ENCODE data around the gene FARS2.

FARS2 gene

DNA sequence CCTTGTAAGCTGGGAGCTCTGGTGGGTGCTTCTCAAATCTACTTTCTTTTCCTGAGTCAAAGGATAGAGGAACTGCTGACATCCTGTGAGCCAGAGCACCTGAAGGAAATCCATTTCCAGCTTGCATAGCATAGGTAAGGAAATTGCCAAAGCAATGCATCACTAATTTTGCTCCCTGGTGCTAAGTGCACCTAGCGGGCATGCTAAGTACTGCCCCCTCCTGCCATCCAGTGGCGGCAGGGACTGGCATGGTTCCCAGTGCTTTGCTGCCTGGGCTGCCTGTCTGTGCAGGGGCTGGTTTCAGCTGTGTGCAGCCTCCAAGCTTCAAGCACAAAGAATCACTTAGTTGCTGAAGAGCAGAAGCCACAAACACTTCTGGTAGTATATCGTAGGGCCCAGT is 63.9 kb downstream of the FARS2 start:
- no peak for DNase-seq (ENCODE audit: low read depth in 2 of 2)

DNA sequence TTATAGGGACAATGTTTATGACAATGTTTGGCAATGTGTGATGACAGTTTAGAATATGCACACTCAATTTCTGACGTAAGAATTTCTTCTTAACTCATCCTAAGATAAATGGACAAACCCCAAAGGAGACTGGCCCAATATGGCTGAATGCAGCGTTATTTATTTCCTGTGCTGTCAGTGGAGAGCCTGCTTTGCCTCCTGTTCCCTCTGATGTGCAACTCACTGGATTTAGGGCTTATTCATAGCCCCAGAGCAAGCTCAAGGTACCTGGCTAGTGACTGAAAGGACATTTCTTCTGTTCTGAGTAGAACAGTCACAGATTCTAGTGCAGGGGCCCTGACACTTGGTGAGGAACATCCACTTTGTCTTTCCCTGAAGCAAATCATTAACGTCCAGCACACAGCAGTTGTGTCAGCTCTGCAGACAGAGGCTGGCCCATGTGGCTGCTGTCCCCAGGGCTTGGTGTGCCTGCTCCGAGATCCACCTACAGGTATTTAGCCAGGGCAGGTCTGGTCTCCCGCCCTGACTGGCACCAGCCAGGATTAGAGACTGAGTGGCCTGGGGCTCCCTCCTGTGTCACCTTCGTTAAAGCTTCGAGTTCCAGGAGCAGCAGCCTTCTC is 64.8 kb downstream of the FARS2 start:
- DNase-seq (ENCODE audit: low read depth in 2 of 2), result no peak

DNA sequence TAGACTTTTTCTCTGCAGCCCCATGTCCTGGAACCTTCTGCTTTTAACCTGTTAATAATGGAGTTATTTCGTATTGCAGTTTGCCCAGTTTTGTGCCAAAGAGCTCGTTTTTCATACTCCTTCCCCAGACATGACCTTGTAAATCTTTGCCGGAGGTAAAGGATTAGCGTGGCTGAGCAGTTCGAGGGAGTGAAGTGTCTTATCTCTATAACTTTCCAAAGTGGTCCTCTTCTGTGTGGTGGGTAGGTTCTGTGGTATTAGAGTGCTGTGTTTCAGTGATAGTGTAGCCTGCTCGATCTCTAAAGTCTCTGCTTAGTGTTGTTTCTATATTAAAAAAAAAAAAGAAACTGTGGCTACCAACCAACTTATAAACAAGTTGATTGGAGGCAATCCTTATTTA is 67.5 kb downstream of the FARS2 start:
- no peak for DNase-seq (ENCODE audit: low read depth in 2 of 2)

DNA sequence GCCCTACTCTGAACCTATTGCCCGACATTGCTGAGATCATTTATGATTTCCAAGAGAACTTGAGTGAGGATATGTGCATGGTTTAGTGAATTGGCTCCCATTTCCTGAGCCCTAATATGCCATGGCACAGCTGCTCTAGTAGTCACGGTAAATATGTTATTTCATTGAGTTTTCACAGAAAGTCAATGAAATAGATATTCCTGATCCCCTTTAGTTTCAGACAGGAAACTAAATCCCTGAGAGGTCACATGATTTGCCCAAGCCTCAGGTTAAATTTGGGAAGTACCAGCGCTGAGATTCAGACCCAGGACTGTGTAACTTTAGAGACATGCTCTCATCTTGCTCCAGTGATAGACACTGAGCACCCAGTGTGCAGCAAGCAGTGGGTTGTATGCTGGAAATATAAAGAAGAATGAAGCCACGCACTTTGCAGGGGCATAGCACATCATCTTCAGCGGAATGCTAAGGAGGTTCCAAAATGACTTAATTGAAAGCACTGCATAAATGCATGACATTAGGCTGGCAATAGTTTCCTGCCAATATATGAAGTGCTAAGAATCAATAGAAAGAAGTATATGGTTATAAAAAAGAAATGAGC is 70.6 kb downstream of the FARS2 start:
- no peak for DNase-seq (ENCODE audit: low read depth in 2 of 2)

DNA sequence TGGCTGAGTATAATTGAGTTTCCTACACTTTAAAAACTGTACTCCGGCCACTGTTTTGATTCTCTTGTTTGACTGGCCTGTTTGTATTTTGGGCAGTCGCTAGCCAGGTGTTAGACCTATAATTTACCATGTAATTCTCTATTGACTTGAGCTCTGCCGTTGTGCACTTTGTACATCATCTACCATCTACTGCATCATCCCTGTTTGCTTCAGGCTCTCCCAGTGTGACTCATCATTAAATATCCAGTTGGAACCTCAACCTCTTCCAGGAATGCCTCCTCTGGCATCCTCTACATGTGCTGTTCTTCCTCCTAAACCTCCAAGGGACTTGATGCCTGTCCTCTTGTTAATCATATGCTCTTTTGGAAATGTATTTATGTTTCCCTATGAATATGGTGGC is 72.3 kb downstream of the FARS2 start:
- no peak for DNase-seq (ENCODE audit: low read depth in 2 of 2)

DNA sequence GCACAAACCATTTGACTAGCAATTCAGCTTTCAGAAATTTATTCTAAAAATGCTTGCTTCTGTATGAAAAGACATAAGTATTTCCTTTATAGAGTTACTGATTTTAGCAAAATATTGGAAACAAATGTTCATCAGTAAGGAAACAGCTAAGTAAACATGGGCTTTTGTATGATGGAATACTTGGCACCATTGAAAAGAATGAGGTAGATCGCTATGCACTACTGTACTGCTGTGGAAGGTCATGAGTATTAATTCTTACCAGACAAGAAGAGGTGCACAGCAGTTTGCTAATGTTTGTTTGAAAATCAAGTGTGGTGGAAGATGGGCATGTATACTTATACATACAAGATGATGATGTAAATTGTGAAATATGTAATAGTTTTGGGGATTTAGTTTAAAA is 73.0 kb downstream of the FARS2 start:
- no peak for DNase-seq (ENCODE audit: low read depth in 2 of 2)

DNA sequence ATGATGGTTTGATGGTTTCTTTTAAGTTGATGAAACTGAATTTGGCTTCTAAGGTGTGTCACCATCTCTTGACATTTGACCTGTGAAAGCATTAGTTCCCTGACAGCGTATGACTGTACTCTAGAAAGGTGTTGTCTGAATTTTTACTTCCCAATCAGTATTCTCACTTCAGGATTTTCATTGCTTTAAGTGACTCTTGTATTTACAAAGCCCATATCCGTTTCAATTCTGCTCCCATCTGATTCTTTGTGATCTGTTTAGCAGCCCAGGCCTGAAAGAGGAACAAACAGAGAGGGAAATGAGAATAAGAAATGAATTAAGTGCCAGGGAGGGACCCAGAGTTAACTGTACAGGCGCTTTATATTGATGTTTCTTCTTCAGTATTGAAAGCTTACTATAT is 73.7 kb downstream of the FARS2 start:
- no peak for DNase-seq (ENCODE audit: low read depth in 2 of 2)

DNA sequence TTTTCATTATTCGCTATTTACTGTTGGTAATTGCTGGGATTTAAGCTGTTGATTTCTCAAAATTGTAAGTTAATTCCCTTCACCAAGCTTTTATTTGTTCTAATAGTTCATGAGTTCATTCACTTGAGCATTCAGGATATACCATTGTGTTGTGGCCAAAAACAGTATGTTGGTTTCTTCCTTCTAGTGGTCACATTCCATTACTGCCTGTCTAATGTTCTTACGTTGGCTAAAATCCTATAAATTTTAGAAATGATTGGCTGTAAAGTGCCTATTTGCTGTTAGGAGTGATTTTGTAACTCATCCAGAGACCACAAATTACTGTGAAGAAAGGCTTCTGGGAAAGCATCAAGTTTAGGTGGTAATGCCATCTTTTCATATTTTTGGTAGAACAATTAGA is 76.3 kb downstream of the FARS2 start:
- DNase-seq (ENCODE audit: low read depth in 2 of 2), result no peak

DNA sequence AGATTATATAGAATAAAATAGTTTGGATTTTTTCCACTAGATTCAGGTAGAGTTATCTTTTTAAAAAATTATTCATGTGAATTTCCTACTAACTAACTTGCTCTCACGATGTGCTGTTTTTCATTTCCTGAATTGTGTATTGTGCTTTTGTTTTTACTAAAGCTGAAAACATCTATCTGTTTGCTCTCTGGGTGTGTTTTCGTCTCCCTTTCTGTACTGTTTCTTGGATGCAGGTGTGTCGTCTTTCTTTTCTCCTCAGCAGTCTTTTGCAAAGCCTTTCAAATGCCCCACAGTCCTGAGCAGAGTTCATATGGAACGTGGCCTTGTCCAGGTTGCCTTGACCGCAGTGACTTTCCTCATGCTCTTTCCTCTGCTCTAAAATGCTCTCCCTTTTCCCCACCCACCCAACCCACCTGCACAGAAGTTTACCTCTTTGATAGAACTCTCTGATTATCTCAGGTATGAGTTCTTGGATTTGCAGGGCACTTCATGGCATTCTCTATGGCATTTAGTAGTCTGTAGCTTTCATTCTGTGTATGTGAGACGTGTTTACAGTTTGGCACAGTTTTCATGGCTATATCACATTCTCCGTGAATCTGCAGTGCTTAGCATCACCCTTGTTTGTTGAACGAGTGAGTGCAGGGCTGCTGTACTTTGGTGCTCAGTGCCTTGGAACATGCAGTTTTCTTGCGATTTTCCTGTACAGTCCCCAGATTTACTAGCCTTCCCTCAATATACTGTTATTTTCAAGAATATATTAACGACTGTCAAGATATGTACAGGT is 77.1 kb downstream of the FARS2 start:
- DNase-seq (ENCODE audit: low read depth in 2 of 2), result no peak

DNA sequence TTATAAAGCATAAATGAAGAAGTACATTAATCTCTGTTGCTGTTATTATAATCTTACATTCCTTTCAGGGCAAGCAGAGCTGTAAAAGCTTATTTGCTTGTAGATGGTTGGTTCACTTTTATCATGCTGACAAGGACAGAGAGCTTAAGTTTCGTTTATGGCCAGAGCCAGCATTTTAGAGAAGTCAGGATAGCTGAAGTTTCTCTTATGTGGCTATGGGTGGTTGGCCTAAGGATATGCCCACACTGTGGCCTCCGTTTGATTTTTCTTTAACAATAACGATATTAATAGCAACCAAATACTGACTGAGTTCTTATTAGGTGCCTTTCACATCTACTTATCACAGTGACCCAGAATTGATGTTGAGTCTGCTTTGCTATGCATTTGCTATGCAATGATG is 78.5 kb downstream of the FARS2 start:
- DNase-seq (ENCODE audit: low read depth in 2 of 2), result no peak

DNA sequence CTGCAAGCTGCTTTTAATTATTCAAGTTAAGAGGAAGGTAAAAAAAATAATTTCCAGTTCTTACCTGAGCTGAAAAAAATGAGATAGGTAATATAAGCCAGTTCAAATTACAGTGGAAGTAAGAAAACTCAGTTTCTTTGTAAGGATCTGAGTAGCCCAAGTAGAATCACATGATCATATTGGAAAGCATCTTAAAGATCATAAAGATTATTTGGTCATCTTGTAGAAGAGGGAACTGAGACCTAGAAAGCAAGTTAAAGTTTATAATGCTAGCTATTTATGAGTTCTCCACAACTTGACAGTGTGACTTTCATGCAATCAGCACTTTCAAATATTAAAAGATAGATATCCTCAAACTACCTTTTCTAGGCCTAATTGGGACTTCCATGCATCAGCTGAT is 80.5 kb downstream of the FARS2 start:
- DNase-seq (ENCODE audit: low read depth in 2 of 2), result no peak

DNA sequence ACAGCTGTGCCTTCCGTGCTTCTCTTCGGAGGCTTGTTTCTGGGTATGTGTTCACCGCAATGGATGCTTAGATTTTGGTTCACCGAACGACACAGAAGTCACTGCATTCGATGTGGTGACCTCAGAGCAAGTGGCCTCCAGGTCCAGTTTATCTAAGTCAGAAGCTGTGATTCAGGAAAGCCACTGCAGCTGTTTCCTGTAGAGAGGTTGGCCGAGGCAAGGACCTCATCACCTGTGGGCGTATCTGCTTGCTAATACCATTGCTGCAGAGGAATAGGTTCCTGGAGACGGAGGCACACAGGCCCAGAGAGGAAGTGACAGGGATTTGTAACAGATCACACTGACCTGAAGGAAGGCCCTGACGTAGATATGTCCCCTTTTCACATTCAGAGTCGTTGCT is 82.7 kb downstream of the FARS2 start:
- no peak for DNase-seq (ENCODE audit: low read depth in 2 of 2)

DNA sequence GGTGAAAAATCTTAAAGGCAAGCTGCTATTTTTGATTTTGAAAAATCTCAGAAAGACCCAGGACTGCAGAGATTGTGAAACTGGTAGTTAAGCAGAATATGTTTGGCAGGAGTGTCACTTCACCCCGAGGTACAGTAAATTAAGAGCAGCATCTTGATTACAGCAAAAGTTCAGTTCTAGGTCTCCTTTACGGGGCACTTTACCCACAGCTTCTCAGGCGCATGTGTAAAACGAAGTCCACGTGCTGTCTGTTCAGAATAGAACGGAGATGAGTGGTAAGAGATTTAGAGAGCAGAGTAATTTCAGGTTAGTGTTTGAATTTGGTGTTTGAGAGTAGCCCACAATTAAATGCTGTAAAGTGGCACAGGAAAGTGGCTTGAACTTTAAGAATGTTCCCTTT is 84.0 kb downstream of the FARS2 start:
- no peak for DNase-seq (ENCODE audit: low read depth in 2 of 2)

DNA sequence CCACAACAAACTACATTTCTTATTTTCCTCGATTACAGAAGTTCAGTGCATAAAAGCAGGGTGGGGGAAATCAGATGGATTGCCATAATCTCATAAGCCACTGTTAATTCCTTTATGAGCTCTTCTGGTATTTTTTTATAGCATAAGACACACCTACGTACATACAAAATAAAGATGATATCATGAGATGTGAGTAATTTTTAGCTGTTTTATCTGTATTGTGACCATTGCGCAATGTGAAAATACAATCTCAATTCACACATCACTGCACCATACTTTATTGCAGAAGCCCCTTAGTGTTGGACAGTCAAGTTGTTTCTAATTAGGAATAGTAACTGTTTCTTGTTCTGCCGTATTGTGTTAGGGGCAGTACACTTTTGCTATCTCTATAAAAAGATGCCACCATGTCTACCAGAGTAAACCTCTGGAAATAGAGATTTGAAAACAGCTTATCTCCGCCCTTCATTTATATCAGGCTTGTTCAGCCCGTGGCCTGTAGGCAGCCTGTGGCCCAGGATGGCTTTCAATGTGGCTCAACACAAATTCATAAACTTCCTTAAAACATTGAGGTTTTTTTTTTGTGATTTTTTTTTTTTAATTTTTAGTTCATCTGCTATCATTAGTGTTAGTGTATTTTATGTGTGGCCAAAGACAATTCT is 90.4 kb downstream of the FARS2 start:
- DNase-seq (ENCODE audit: low read depth in 2 of 2), result no peak

DNA sequence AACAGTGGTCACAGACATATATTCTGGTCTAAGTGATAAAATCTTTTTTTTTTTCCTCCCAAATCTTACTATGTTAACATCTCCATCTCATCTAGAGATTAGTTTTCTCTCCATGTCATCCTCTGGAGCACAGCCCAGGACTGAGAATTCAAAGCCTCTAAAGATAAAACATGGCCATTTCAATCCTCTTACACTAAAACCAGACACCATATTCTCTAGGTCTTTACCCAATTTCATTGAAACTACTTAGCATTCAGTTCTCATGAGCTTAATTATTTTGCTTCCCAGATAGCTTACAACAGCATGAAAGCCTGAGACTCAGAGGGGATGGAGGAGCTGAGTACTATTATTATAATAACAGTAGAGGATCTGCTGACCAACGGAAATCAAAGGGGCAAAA is 92.7 kb downstream of the FARS2 start:
- no peak for DNase-seq (ENCODE audit: low read depth in 2 of 2)

DNA sequence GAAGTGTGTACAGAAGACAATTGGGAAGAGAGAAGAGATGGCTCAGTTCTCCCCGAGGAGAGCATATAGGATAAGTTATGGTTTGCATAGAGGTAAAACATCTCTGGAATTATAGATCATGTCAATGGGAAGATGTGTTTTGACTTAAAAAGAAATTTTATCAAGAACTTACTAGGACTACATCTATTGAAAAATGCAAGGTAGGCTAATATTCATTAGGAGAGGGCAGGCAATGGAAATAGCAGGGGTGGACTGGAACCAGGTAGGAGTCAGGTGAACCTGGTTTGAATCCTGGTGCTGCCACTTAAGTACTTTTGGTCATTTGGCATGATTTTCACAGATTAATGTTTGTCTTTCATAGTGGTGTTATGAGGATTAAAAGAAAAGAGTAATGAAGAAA is 96.2 kb downstream of the FARS2 start:
- no peak for DNase-seq (ENCODE audit: low read depth in 2 of 2)

DNA sequence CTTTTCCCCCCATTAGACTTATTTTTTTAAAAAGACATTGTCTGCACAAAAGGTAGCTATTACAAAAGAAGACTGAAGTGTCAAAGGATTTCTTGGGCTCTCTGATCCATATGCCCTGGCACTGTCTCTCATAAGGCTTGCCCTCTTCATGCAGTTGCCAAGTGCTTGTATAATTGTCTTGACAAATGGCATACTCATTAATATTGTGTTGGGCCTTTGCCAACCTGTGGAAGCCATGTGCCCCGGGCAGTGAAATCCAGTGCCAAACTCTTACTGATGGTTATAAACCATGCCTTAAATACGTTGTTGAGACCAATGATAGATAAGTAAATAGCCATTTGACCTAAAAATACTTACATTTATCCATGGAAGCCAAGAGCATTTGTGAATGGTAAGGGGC is 98.1 kb downstream of the FARS2 start:
- DNase-seq (ENCODE audit: low read depth in 2 of 2), result no peak

DNA sequence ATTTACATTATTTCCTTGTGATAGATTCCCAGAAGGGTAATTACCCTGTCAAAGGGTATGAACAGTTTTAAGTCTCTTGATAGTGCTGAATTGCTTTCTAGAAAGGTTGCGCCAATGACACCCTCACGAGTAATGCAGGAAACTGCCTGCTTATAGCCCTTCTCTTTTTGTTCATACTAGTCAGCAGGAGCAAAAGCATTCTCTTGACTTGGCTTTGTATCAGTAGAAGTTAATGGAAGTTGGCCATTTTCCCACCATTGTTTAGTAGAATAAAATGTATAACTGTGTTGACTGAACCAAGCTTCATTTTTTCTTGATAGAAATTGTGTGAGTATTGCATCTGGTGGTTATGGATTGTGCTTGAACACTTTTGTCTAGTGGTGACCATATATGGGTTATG is 100.1 kb downstream of the FARS2 start:
- DNase-seq (ENCODE audit: low read depth in 2 of 2), result no peak

DNA sequence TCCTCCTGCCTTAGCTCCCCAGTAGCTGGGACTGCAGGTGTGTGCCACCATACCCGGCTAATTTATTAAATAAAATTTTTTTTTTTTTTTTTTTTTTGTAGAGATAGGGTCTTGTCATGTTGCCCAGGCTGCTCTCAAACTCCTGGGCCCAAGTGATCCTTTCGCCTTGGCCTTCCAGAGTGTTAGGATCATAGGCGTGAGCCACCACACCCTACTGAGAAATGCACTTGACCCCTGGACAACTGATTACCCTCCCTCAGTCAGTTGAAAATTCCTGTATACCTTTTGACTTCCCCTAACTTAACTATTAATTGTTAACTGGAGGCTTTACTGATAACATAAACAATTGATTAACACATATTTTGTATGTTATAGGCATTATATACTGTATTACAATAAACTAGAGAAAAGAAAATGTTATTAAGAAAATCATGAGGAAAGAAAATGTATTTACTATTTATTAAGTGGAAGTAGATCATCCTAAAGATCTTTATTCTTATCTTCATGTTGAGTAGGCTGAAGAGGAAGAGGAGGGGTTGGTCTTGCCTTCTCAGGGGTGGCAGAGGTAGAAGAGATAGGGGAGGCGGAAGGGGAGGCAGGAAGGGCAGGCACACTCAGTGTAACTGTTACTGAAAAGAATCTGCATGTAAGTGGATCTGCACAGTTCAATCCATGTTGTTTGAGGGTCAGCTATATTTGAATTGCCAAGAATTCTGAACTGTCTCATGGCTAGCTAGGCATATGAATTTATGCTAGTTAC is 104.3 kb downstream of the FARS2 start:
- no peak for DNase-seq (ENCODE audit: low read depth in 2 of 2)

DNA sequence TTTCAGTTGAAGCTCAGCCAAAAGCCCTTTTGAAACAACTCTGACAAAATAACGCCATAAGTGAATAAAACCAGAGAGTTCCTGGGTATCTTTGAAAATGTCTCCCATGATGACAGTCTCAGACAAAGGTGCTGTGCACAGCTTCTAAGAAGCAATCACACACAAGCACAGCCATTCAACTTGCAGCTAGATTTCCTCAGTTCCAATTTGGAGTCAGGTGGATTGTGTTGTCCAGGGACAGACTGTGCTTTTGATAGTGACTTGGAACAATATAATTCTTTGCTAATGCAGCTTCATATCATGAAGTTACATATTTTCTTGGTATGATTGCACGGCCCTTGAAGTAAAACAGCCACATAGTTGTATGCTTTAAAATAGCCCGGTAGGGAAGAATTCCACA is 105.6 kb downstream of the FARS2 start:
- no peak for DNase-seq (ENCODE audit: low read depth in 2 of 2)

DNA sequence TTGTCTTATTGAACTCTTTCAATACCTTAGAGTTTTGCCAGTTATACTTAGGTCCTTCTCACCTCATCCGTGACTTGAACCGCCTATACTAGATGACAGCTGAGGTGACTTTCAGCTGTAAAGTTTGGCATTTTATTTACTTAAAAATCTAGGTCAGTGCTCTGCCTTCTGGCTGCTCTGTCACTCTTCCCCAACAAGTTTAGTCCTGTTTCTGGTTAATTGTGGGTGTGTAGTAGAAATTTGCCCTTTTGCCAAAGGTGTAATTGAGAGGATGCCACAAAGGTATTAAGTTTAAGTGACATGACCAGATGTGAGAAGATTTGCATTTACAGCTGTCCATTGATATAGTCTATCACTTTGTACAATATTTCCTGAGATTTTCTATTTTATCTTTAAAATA is 106.2 kb downstream of the FARS2 start:
- no peak for DNase-seq (ENCODE audit: low read depth in 2 of 2)

DNA sequence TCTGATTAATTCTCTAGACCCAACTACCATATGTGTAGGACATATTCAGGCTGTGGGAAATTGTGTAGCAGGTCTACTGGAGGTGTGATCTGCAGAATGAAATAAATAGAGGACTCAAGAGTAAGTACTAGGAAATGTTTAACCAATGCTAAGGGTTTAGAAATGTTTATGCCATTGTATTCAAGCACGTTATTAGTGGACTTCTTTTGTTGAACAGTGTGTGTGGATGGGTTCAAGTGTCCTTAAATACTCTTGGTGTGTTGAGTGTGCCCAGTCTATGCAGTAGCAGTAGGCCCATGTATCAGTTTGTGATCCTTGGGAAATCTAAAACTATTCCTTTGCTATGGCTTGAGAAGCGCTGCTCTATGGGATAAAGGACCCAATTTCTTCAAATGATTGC is 112.1 kb downstream of the FARS2 start:
- no peak for DNase-seq (ENCODE audit: low read depth in 2 of 2)

Data from stimulated activated CD4-positive, alpha-beta T cell treated with anti-CD3 and anti-CD28 coated beads, Interleukin-12 subunit alpha, Interleukin-12 subunit beta, amount 100 ng/mL, for 24 hours (primary cell).